ES-I3 (cell line): ENCODE measurements around the gene PSTPIP2.

ENCODE experiments used
- H3K36me3 ChIP-seq: 2 replicates; pipeline ENCODE4 v1.6.1; 2013; ENCODE audit warnings: mild to moderate bottlenecking, low read length, control low read depth, moderate library complexity; ENCODE audit not compliant: insufficient read depth
- H3K4me1 ChIP-seq: 2 replicates; pipeline ENCODE4 v1.6.1; 2013; ENCODE audit warnings: mild to moderate bottlenecking, control low read depth, low read length; ENCODE audit not compliant: insufficient read depth
- H3K9ac ChIP-seq: 2 replicates; pipeline ENCODE4 v1.6.1; 2013; ENCODE audit warnings: low read depth, mild to moderate bottlenecking, low read length, moderate library complexity
- H3K9me3 ChIP-seq: 2 replicates; pipeline ENCODE4 v1.6.1; 2013; ENCODE audit warnings: mild to moderate bottlenecking, low read length, moderate library complexity; ENCODE audit not compliant: control insufficient read depth, insufficient read depth

PSTPIP2 gene

DNA sequence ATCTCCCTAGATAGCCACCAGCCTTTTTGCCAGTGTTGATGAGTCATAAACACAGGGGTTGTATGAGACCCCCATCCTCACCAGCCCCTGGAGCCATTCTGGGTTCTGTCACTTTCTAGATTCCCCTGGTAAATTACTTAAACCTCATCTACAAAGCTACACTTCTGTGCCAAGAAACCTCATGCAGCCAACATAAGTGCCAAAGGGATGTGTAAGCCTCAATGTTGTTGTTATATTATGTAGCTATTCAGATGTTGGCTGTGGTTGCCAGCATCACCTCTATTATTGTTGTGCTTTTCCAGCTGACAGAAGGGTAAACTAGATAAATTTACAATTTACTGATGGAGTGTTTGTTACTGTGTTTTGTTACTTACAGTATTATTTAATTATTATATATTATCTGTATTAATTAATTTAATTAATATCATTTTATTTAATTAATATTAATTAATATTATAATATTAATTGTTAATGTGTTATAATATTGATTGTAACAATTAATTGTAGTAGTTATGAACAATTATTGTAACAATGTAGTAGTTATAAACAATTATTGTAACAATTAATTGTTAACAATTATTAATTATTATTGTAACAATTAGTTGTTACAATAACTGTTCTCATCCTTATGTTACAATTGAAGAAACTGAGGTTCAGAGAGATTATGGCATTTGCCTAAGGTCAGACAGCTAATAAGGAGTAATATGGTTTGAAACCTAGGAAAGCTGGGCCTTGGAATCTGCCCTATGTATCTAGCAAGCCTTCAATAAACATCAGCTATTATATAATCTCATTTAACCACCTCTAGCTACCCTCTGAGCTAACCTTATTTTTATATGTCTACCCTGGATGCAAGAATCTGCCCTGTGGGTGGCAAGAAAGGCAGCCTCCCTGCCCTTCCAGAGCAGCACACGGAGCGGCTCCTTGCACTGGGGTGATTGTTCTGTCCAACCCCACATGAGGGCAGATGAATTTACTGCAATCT lies 36.1 kb downstream of the PSTPIP2 start:
- no peak overlapping the region for H3K9ac ChIP-seq
- no peaks in the 10 kb centered on the region; the same call in none of the 2 replicates for H3K36me3 ChIP-seq
- H3K4me1 ChIP-seq: peaks cover 7% of the 10 kb centered on the region; the same call in 1 of the 2 replicates
- H3K9me3 ChIP-seq: no peaks in the 10 kb centered on the region

- Histone ChIP-seq H3K9me3 (no peaks in the 10 kb centered on the region), H3K36me3 (no peaks in the 10 kb centered on the region; the same call in none of the 2 replicates), H3K4me1 (no peaks in the 10 kb centered on the region), H3K9ac (no peak overlapping the region)
These were observed 37.8 kb downstream of the PSTPIP2 start for GRCh38 chr18:46034230-46034629.

DNA sequence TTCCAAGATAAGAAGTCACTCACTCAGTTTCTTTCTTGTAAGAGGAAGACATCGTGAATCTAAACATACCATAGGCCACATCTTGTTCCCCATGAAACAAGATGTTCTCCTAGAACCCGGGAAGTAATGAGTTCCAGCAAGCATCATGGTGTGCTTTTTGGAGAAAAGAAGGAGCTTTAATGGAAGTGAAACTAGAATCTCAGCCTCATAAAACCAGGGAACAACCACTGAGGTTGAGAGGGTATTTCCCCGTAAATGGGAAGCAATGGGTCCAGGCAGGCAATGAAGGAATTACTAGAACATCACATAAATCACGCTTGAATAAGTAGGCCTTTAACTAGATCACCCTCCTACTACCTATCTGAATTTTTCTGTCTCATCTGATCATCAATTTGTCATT lies 40.3 kb downstream of the PSTPIP2 start:
- no peaks in the 10 kb centered on the region for H3K9me3 ChIP-seq
- no peaks in the 10 kb centered on the region; the same call in 1 of the 2 replicates for H3K36me3 ChIP-seq
- H3K4me1 ChIP-seq: no peaks in the 10 kb centered on the region
- no peak overlapping the region for H3K9ac ChIP-seq

DNA sequence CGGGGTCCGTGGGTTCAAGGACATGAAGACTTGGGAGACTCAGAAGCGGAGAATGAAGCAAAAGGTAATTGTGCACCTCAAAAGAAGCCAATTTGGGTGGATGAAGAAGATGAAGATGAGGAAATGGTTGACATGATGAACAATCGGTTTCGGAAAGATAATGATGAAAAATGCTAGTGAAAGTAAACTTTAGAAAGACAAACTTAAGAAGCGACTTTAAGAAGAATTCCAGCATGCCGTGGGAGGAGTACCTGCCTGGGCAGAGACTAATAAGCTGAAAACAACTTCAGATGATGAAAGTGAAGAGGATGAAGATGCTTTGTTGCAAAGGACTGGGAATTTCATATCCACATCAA lies 43.5 kb downstream of the PSTPIP2 start:
- Histone ChIP-seq H3K9ac (no peak overlapping the region; the same call in 1 of the 2 replicates), H3K9me3 (no peaks in the 10 kb centered on the region), H3K4me1 (no peaks in the 10 kb centered on the region), H3K36me3 (no peaks in the 10 kb centered on the region; the same call in 1 of the 2 replicates)

GRCh38 chr18:46019936-46020335 lies 52.1 kb downstream of the PSTPIP2 start:
- no peaks in the 10 kb centered on the region for H3K9me3 ChIP-seq

GRCh38 chr18:46013484-46014189 lies 58.4 kb downstream of the PSTPIP2 start:
- H3K36me3 ChIP-seq: no peaks in the 10 kb centered on the region
- no peaks in the 10 kb centered on the region for H3K4me1 ChIP-seq
- no peak overlapping the region for H3K9ac ChIP-seq
- H3K9me3 ChIP-seq: no peaks in the 10 kb centered on the region

More at GRCh38 chr18:46019936-46020335, 52.1 kb downstream of the PSTPIP2 start:
- no peaks in the 10 kb centered on the region for H3K36me3 ChIP-seq
- no peaks in the 10 kb centered on the region for H3K4me1 ChIP-seq
- H3K9ac ChIP-seq: no peak overlapping the region

DNA sequence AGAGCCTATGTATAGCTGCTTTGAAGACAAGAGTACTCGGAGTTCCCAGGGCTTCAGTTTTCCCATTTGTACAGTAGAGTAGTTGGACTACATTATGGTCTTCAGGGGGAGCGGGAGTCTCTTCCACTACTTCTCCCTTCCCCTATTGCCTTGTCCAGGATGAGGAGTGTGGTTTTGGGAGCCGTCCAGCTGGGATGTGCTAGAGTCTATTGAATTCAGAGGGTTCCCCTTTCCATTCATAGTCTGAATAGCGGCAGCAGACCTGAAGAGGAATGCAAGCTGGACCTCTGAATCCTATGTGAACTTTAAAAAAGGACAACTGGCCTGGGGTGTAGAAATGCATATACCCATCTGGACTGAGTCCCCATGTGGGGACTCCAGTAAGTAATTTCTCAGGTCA lies 61.4 kb downstream of the PSTPIP2 start:
- H3K4me1 ChIP-seq: no peaks in the 10 kb centered on the region
- no peak overlapping the region for H3K9ac ChIP-seq
- H3K9me3 ChIP-seq: no peaks in the 10 kb centered on the region
- no peaks in the 10 kb centered on the region for H3K36me3 ChIP-seq

DNA sequence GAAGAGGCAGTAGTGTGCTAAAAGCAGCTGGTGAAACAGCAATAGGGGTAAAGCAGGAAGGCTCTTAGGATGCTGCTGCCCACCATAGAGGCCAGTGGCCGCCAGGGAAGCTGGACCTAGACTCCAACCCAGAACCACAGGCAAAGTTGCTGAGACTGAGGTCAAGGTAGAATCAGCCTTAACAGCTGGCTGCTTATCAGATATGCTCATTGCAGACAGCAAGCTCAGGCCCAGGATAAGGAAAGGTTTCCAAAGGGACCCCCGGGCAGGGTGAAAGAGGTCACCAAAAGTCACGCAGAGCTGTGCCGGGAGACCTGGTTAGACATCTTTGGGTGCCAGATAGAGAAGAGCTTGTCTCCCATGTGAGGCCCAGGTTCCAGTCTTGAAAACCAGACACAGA lies 62.0 kb downstream of the PSTPIP2 start:
- no peaks in the 10 kb centered on the region for H3K9me3 ChIP-seq
- H3K36me3 ChIP-seq: no peaks in the 10 kb centered on the region
- no peaks in the 10 kb centered on the region for H3K4me1 ChIP-seq
- no peak overlapping the region for H3K9ac ChIP-seq

DNA sequence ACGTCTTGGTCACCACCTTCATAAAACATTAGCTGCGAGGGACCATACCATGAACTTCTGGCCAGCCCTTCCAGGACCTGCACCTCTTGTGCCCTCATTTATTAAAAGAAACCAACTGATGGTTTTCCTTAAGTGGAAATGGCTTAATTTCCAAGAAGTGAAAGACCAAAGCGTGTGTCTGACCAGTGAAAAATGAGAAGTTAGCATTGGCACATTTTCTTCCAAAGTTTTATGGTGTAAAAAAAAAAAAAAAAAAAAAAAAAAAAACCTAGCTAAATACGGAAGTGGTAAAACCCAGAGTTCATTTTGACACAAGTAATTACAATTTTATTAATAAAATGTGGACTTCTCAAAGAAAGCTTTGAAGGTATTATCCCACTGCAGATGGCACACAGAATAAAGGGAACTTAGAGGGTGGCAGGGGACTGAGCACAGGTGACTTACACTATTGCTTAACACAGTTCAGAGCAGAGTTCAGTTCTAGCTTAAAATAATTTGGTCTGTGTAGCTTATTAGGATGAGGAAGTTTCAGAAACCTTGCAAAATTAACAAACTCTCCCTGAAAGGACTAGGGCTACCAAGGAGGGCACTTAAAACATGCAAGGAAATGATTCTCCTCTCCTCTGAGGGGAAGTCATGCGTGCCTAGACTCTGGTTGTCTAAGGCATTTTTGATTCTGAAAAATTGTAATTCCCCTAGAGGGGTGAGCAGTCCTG lies 62.8 kb downstream of the PSTPIP2 start:
- Histone ChIP-seq H3K9ac (no peak overlapping the region), H3K36me3 (no peaks in the 10 kb centered on the region), H3K4me1 (no peaks in the 10 kb centered on the region)

GRCh38 chr18:46008531-46008930 lies 63.5 kb downstream of the PSTPIP2 start:
- Histone ChIP-seq H3K4me1 (no peaks in the 10 kb centered on the region), H3K36me3 (no peaks in the 10 kb centered on the region), H3K9me3 (no peaks in the 10 kb centered on the region), H3K9ac (no peak overlapping the region)

More for the DNA sequence above, 62.8 kb downstream of the PSTPIP2 start:
- H3K9me3 ChIP-seq: no peaks in the 10 kb centered on the region

DNA sequence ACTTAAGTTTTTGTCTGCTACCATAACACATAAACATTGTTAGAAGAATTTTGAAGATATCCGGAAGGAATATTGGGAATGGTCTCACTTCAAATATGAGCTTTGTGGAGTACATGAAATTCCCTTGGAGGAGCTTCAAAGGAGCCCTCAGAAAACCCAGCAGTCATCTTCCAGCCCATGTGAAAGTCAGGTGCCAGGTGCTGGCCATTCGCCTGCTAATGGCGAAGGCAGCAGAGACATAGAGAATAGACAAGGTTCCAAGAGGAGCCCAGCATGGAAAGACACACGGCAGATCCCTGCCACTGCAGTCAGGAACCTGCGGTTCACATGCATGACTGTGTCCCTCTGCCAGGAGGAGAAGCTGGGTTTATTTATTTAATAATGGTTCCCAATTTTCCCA lies 64.9 kb downstream of the PSTPIP2 start:
- peaks cover 3% of the 10 kb centered on the region; the same call in 1 of the 2 replicates for H3K9me3 ChIP-seq
- H3K36me3 ChIP-seq: no peaks in the 10 kb centered on the region
- H3K9ac ChIP-seq: no peak overlapping the region
- no peaks in the 10 kb centered on the region for H3K4me1 ChIP-seq

DNA sequence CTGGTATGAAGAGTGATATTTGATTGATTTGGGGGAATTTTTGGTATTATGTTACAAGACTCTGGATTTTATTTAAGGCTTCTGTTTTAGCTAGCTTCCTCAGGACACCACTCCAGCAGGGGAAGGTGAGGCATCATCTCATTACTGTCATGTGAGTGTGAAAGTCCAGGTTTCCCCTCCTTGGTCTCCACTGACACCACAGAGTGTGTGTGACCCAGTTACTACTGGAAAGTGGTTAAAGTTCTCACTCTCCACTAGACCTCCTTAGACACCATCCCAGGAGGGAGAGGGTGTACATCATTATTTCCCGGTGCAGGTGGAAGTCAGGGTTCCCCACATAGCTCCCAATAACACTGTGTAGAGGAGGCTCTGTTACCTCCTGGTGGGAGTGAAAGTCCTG lies 69.1 kb downstream of the PSTPIP2 start:
- H3K9ac ChIP-seq: no peak overlapping the region
- peaks cover 7% of the 10 kb centered on the region; the same call in 1 of the 2 replicates for H3K9me3 ChIP-seq
- no peaks in the 10 kb centered on the region for H3K36me3 ChIP-seq
- H3K4me1 ChIP-seq: no peaks in the 10 kb centered on the region

GRCh38 chr18:46001892-46002291 lies 70.2 kb downstream of the PSTPIP2 start:
- no peaks in the 10 kb centered on the region for H3K36me3 ChIP-seq
- H3K9me3 ChIP-seq: peaks cover 7% of the 10 kb centered on the region; the same call in 1 of the 2 replicates
- no peak overlapping the region for H3K9ac ChIP-seq
- peaks cover 3% of the 10 kb centered on the region; the same call in 1 of the 2 replicates for H3K4me1 ChIP-seq

- Histone ChIP-seq H3K9me3 (peaks cover 7% of the 10 kb centered on the region; the same call in 1 of the 2 replicates), H3K9ac (no peak overlapping the region), H3K4me1 (peaks cover 3% of the 10 kb centered on the region; the same call in 1 of the 2 replicates), H3K36me3 (no peaks in the 10 kb centered on the region)
These were observed 71.0 kb downstream of the PSTPIP2 start for GRCh38 chr18:46001074-46001473.
